ENCODE results near the gene ARHGAP25.
A peak's percentile ranks its signal among the peaks of the same experiment; 100 is the strongest.

ARHGAP25 gene

GRCh38 chr2:68811364-68811763 lies 76.8 kb downstream of the ARHGAP25 start:
- TF ChIP-seq CTCF (conservative IDR thresholded peaks at IDR 0.05; ENCODE audit: low read depth): no peak
- CTCF ChIA-PET: no interaction called here
- no peak for DNase-seq (ENCODE audit: low spot score)
- H3K27ac ChIP-seq: peak overlapping the region; percentile 72
- POLR2A ChIA-PET (ENCODE audit: low non-redundant PET): no interaction called here

GRCh38 chr2:68812251-68812650 lies 77.6 kb downstream of the ARHGAP25 start:
- POLR2A ChIA-PET (ENCODE audit: low non-redundant PET): no interaction called here
- H3K27ac ChIP-seq: no peak overlapping the region
- CTCF ChIA-PET: interaction anchor here (0.6 kb wide), 1 partner anchor 29 kb away, joined by 3 read pairs; no protein-coding TSS in a partner anchor
- no peak for DNase-seq (ENCODE audit: low spot score)
- TF ChIP-seq CTCF (conservative IDR thresholded peaks at IDR 0.05; ENCODE audit: low read depth): no peak

GRCh38 chr2:68813596-68813995 lies 79.0 kb downstream of the ARHGAP25 start:
- no peak for TF ChIP-seq CTCF (conservative IDR thresholded peaks at IDR 0.05; ENCODE audit: low read depth)
- ChIA-PET POLR2A (ENCODE audit: low non-redundant PET) (interaction anchor here (0.6 kb wide), 1 partner anchor 55 kb away, joined by 3 read pairs; no protein-coding TSS in a partner anchor), CTCF (interaction anchor here (0.5 kb wide), 1 partner anchor 13 kb away, joined by 3 read pairs; no protein-coding TSS in a partner anchor)
- no peak for DNase-seq (ENCODE audit: low spot score)
- peak overlapping the region; percentile 39 for H3K27ac ChIP-seq

- POLR2A ChIA-PET (ENCODE audit: low non-redundant PET): no interaction called here
- no peak overlapping the region for H3K27ac ChIP-seq
- CTCF ChIA-PET: no interaction called here
- TF ChIP-seq CTCF (conservative IDR thresholded peaks at IDR 0.05; ENCODE audit: low read depth): no peak
- no peak for DNase-seq (ENCODE audit: low spot score)
These were observed 82.7 kb downstream of the ARHGAP25 start for GRCh38 chr2:68817306-68817705.

- TF ChIP-seq CTCF (conservative IDR thresholded peaks at IDR 0.05; ENCODE audit: low read depth): no peak
- CTCF ChIA-PET: interaction anchor here (0.6 kb wide), 1 partner anchor 138 kb away, joined by 3 read pairs; no protein-coding TSS in a partner anchor
- POLR2A ChIA-PET (ENCODE audit: low non-redundant PET): no interaction called here
- no peak for DNase-seq (ENCODE audit: low spot score)
- no peak overlapping the region for H3K27ac ChIP-seq
These were observed 84.9 kb downstream of the ARHGAP25 start for GRCh38 chr2:68819556-68819955.

GRCh38 chr2:68822207-68822872 lies 87.7 kb downstream of the ARHGAP25 start:
- no peak for TF ChIP-seq CTCF (conservative IDR thresholded peaks at IDR 0.05; ENCODE audit: low read depth)
- DNase-seq (ENCODE audit: low spot score): no peak
- POLR2A ChIA-PET (ENCODE audit: low non-redundant PET): no interaction called here
- CTCF ChIA-PET: interaction anchor here (0.6 kb wide), 1 partner anchor 491 kb away, joined by 3 read pairs; no protein-coding TSS in a partner anchor
- no peak overlapping the region for H3K27ac ChIP-seq
